NCI-H2196 (cell line): ENCODE data around the gene NFATC3.

ENCODE experiments used
- DNase-seq: peaks from one replicate; lab custom pipeline; 2025; ENCODE audit not compliant: unreplicated experiment; lab: John Stamatoyannopoulos, UW

NFATC3 gene

GRCh38 chr16:68085259-68086071, at the start of gene NFATC3:
Gene NFATC3, plus strand, starts transcription at chr16:68085370. Its CDS starts 312 bp downstream, at chr16:68085682.
- peak; percentile 81 for DNase-seq

- DNase-seq, result no peak
Measured at GRCh38 chr16:68037841-68038597, 47.2 kb upstream of the NFATC3 start.

GRCh38 chr16:68040506-68041288, 44.5 kb upstream of the NFATC3 start:
- DNase-seq, result peak; percentile 30

GRCh38 chr16:68041783-68042182, 43.4 kb upstream of the NFATC3 start:
- DNase-seq, result no peak

GRCh38 chr16:68046106-68046505, 39.1 kb upstream of the NFATC3 start:
- no peak for DNase-seq

GRCh38 chr16:68047987-68048386, 37.2 kb upstream of the NFATC3 start:
- no peak for DNase-seq

GRCh38 chr16:68049449-68049848, 35.7 kb upstream of the NFATC3 start:
- no peak for DNase-seq

GRCh38 chr16:68055395-68055794, 29.8 kb upstream of the NFATC3 start:
- no peak for DNase-seq

GRCh38 chr16:68059804-68060203, 25.4 kb upstream of the NFATC3 start:
- no peak for DNase-seq

GRCh38 chr16:68061396-68061795, 23.8 kb upstream of the NFATC3 start:
- DNase-seq, result no peak

- no peak for DNase-seq
Measured at GRCh38 chr16:68062910-68063393, 22.2 kb upstream of the NFATC3 start.

- DNase-seq, result peak; percentile 49
Measured at GRCh38 chr16:68064791-68065365, 20.3 kb upstream of the NFATC3 start.

GRCh38 chr16:68065716-68066305, 19.4 kb upstream of the NFATC3 start:
- no peak for DNase-seq

- DNase-seq, result no peak
Measured at GRCh38 chr16:68066763-68067162, 18.4 kb upstream of the NFATC3 start.

- no peak for DNase-seq
Measured at GRCh38 chr16:68068926-68069325, 16.2 kb upstream of the NFATC3 start.

- peak; percentile 46 for DNase-seq
Measured at GRCh38 chr16:68069511-68070248, 15.5 kb upstream of the NFATC3 start.

- no peak for DNase-seq
Measured at GRCh38 chr16:68070249-68070730, 14.9 kb upstream of the NFATC3 start.

GRCh38 chr16:68070806-68071517, 14.2 kb upstream of the NFATC3 start:
- DNase-seq, result no peak

- DNase-seq, result no peak
Measured at GRCh38 chr16:68071518-68071901, 13.7 kb upstream of the NFATC3 start.
